ENCODE results near the gene TRPV4.

DNA sequence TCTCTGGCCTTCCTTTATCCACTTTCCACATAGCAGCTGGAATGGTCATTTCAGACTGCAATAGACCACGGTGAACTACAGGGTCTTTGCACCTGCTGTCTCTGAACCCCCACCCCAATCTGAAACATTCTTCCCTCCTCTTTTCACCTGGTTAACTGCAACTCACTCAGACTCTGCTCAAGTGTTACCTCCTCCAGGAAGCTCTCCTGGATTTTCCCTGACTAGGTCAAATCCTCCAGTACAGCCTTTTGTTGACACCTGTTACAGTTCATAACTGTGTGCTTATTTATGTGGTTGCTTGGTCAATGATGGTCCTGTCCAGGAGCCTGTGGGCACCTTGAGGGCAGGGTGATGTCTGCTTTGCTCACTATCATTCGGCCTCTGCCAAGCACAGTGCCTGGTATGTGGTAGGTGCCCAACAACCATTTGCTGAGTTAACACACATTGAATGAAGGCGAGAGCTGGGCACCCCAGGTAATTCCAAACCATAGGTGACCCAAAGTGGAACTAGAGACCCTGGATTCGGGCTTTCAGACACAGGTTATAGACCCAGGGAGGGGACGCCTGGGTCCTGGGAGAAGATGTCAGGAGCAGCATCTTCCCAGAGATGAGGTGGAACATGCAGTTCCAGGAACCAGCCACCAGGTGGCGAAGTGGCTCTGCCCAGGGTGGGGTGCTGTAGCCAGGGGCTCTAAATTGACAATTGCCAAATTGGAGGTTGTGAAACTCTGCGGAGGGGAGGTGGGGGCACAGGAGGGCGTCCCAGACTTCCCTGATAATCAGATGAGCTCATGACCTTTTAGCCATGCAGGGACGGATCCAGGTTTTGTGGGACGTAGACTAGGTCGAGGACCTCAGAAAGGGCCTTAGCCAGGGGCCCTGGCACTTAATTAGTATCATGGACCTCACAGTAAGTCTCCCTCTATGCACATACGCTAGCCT is 28.1 kb downstream of the TRPV4 start:
- peak; percentile 98 for TF ChIP-seq CTCF (conservative IDR thresholded peaks at IDR 0.05)
- no peak for TF ChIP-seq EZH2 (IDR thresholded peaks at IDR 0.05; ENCODE audit: low read depth)

Data from PC-9 (cell line).